OCI-LY1 (cell line): ENCODE results near the gene FBXW8.

Experiments used
- H2AFZ ChIP-seq: fragments of 200-600 bp; sonication (generic), shearing (Covaris generic); 2 replicates; pipeline ENCODE4 v1.6.0; 2014; ENCODE audit warnings: antibody characterized with exemption, mild to moderate bottlenecking, low read length
- H3F3A ChIP-seq: fragments of 200-600 bp; sonication (generic), shearing (Covaris generic); 2 replicates; pipeline ENCODE4 v1.6.0; 2014; ENCODE audit warnings: mild to moderate bottlenecking, antibody characterized with exemption, low read length, moderate library complexity; ENCODE audit not compliant: insufficient read depth
- H3K27ac ChIP-seq: fragments of 200-600 bp; sonication (generic); 2 replicates; pipeline ENCODE4 v1.5.1; 2014; ENCODE audit warnings: low read length, mixed run types, mild to moderate bottlenecking, low read depth; ENCODE audit not compliant: poor library complexity, severe bottlenecking
- H3K27me3 ChIP-seq: fragments of 200-600 bp; sonication (generic); 2 replicates; pipeline ENCODE4 v1.6.0; 2014; ENCODE audit warnings: antibody characterized with exemption, mild to moderate bottlenecking, low read length, moderate library complexity; ENCODE audit not compliant: insufficient read depth
- H3K36me3 ChIP-seq: fragments of 200-600 bp; sonication (generic); 2 replicates; pipeline ENCODE4 v1.6.1; 2014; ENCODE audit warnings: mild to moderate bottlenecking, antibody characterized with exemption, low read length, moderate library complexity, mixed read lengths; ENCODE audit not compliant: insufficient read depth
- H3K4me1 ChIP-seq: fragments of 200-600 bp; sonication (generic); 2 replicates; pipeline ENCODE4 v1.5.1; 2014; ENCODE audit warnings: mild to moderate bottlenecking, low read length, moderate library complexity; ENCODE audit not compliant: insufficient read depth, severe bottlenecking
- H3K4me2 ChIP-seq: fragments of 200-600 bp; sonication (generic), shearing (Covaris generic); 2 replicates; pipeline ENCODE4 v1.6.1; 2014; ENCODE audit warnings: low read length
- H3K4me3 ChIP-seq: fragments of 200-600 bp; sonication (generic); 2 replicates; pipeline ENCODE4 v1.5.1; 2014; ENCODE audit warnings: low read length, low read depth, mild to moderate bottlenecking, mixed read lengths; ENCODE audit not compliant: poor library complexity, severe bottlenecking
- H3K79me2 ChIP-seq: fragments of 200-600 bp; shearing (Covaris generic); 2 replicates; pipeline ENCODE4 v1.6.1; 2016; ENCODE audit warnings: mixed run types, low read length, mixed read lengths; ENCODE audit not compliant: insufficient read depth
- H3K9ac ChIP-seq: fragments of 200-600 bp; sonication (generic), shearing (Covaris generic); 2 replicates; pipeline ENCODE4 v1.6.1; 2014; ENCODE audit warnings: mild to moderate bottlenecking, low read length, mixed read lengths
- H3K9me2 ChIP-seq: fragments of 200-600 bp; sonication (generic), shearing (Covaris generic); 2 replicates; pipeline ENCODE4 v1.6.1; 2014; ENCODE audit warnings: low read depth, mild to moderate bottlenecking, low read length, mixed read lengths
- H3K9me3 ChIP-seq: fragments of 200-600 bp; shearing (Covaris generic); 2 replicates; pipeline ENCODE4 v1.6.1; 2014; ENCODE audit warnings: low read length, mixed read lengths
- H4K20me1 ChIP-seq: fragments of 200-600 bp; sonication (generic), shearing (Covaris generic); 2 replicates; pipeline ENCODE4 v1.6.0; 2016; ENCODE audit warnings: mild to moderate bottlenecking, low read length; ENCODE audit not compliant: insufficient read depth
- EZH2 ChIP-seq: fragments of 200-600 bp; sonication (generic), shearing (Covaris generic); IDR thresholded peaks from 2 replicates; pipeline ENCODE4 v1.8.0; 2017; ENCODE audit warnings: borderline replicate concordance, mixed run types, mild to moderate bottlenecking, antibody characterized with exemption, low read length, moderate library complexity, mixed read lengths
- TF ChIP-seq, protein P1 (sequence below): fragments of 200-600 bp; sonication (generic), shearing (Covaris generic); IDR thresholded peaks from 2 replicates; pipeline ENCODE4 v1.5.1; 2017; ENCODE audit warnings: mild to moderate bottlenecking, antibody characterized with exemption, low read length, moderate library complexity, mixed read lengths

Gene FBXW8

DNA sequence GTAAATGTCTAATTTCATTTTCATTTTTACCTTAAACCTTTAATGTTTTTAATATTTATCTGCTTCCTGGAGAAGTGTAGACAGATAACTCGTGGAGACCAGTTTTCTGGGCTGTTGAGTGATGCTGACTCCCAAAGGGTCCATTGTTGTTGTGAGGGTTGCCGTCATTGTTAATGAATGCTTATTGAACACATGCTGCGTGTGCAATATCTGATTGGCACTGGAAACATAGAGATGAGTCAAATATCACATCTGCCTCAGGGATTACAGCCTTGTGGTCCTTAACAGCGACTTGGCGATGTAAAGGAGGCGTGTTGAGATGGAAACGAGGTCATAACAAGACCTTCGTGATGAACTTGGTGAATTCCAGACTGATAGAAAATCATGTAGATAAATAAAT, 85.9 kb downstream of the FBXW8 start:
- H3K27me3 ChIP-seq: no peaks in the 10 kb centered on the region
- TF ChIP-seq EZH2: no peak
- TF ChIP-seq, protein P1, sequence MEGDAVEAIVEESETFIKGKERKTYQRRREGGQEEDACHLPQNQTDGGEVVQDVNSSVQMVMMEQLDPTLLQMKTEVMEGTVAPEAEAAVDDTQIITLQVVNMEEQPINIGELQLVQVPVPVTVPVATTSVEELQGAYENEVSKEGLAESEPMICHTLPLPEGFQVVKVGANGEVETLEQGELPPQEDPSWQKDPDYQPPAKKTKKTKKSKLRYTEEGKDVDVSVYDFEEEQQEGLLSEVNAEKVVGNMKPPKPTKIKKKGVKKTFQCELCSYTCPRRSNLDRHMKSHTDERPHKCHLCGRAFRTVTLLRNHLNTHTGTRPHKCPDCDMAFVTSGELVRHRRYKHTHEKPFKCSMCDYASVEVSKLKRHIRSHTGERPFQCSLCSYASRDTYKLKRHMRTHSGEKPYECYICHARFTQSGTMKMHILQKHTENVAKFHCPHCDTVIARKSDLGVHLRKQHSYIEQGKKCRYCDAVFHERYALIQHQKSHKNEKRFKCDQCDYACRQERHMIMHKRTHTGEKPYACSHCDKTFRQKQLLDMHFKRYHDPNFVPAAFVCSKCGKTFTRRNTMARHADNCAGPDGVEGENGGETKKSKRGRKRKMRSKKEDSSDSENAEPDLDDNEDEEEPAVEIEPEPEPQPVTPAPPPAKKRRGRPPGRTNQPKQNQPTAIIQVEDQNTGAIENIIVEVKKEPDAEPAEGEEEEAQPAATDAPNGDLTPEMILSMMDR: no peak
- no peaks in the 10 kb centered on the region for H3K9me3 ChIP-seq
- no peak overlapping the region for H3K9ac ChIP-seq
- H3F3A ChIP-seq: no peaks in the 10 kb centered on the region
- no peak overlapping the region for H3K4me2 ChIP-seq
- H2AFZ ChIP-seq: no peak overlapping the region
- no peak overlapping the region for H3K4me3 ChIP-seq
- H4K20me1 ChIP-seq: no peaks in the 10 kb centered on the region
- H3K4me1 ChIP-seq: peaks cover 36% of the 10 kb centered on the region
- no peaks in the 10 kb centered on the region for H3K79me2 ChIP-seq
- H3K9me2 ChIP-seq: no peaks in the 10 kb centered on the region
- no peak overlapping the region for H3K27ac ChIP-seq
- H3K36me3 ChIP-seq: peaks cover 11% of the 10 kb centered on the region

DNA sequence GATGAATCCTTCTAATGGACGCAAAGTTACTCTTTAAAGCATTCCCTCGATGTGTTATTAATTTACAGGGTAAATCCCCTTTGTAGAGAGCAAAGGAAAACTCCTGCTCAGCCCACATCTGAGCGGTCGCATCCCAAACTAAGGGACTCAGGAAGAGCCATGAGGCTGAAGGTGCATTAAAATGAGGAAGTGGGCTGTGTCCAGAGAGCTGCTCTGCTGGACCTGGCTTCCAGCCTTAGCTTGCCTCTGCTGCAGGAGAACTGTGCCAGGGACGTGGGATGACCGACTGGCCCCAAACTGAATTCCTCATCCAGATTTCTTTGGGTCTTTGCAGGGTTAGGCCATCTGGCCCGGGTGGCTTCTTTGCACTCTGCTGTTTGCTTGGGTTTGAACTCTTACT, 88.3 kb downstream of the FBXW8 start:
- Histone ChIP-seq H3K4me2 (peak overlapping the region; percentile 40; the same call in 1 of the 2 replicates), H3K27ac (peak overlapping the region; percentile 13), H3K36me3 (peaks cover 7% of the 10 kb centered on the region), H3F3A (no peaks in the 10 kb centered on the region), H2AFZ (no peak overlapping the region), H3K9ac (no peak overlapping the region), H3K9me2 (no peaks in the 10 kb centered on the region), H3K9me3 (no peaks in the 10 kb centered on the region), H3K4me3 (no peak overlapping the region), H4K20me1 (no peaks in the 10 kb centered on the region), H3K79me2 (no peaks in the 10 kb centered on the region), H3K27me3 (no peaks in the 10 kb centered on the region), H3K4me1 (peaks cover 36% of the 10 kb centered on the region)
- TF ChIP-seq EZH2: no peak
- TF ChIP-seq, protein P1: no peak

DNA sequence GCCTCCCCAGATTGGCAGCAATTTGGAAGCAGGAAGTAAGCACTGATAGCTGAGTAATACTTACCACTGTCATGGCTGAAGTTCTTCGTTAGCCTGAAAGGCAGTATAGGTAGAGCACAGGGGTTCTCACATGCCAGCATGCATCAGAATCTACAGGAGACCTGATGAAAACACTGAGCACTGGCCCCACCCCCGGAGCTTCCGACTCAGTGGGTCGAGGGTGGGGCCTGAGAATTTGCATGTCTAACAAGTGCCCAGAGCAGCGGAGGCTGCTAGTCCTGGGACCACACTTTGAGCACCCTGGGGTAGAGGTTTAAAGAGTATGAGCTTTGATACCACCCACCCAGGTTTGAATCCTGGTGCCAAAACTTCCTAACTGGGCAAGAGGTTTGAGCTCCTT, 89.6 kb downstream of the FBXW8 start:
- Histone ChIP-seq H3K4me1 (peaks cover 25% of the 10 kb centered on the region), H3K27me3 (no peaks in the 10 kb centered on the region), H3K79me2 (no peaks in the 10 kb centered on the region), H3K4me3 (peak overlapping the region; percentile 27), H3K27ac (peak overlapping the region; percentile 13), H2AFZ (no peak overlapping the region), H3F3A (no peaks in the 10 kb centered on the region), H3K9ac (no peak overlapping the region; the same call in 1 of the 2 replicates), H3K36me3 (peaks cover 8% of the 10 kb centered on the region; the same call in 1 of the 2 replicates), H4K20me1 (no peaks in the 10 kb centered on the region), H3K9me3 (no peaks in the 10 kb centered on the region), H3K9me2 (no peaks in the 10 kb centered on the region), H3K4me2 (peak overlapping the region; percentile 54; the same call in 1 of the 2 replicates)
- TF ChIP-seq EZH2: no peak
- TF ChIP-seq, protein P1: no peak
